Endothelial cell of hepatic sinusoid (primary cell): ENCODE results near the gene CLEC3A.
"Not testable (repeated sequence)": the region's sequence is repeated elsewhere in the genome, so short reads cannot be mapped to it uniquely, and the experiment has no call there.

ENCODE experiments used
- in situ Hi-C: cut with HindIII; loops from 2 replicates; pipeline ENCODE4 v1.10.0; 2017; ENCODE audit warnings: low sequenced_read_pairs

The CLEC3A gene

GRCh38 chr16:78022347-78023060 lies at the start of gene CLEC3A:
CLEC3A (plus strand) TSS chr16:78022548; CDS start chr16:78022627, 79 bp downstream.
- in situ Hi-C loops, result no loop called here

- in situ Hi-C loops, result loop anchor here (10.0 kb wide), 2 partner anchors 270 to 300 kb away; no protein-coding TSS in a partner anchor
These were observed 47.5 kb upstream of the CLEC3A start for GRCh38 chr16:77974883-77975282.

GRCh38 chr16:77975942-77976341 lies 46.4 kb upstream of the CLEC3A start:
- in situ Hi-C loops, result loop anchor here (10.0 kb wide), 2 partner anchors 271 to 301 kb away; no protein-coding TSS in a partner anchor

GRCh38 chr16:77977339-77977738 lies 45.0 kb upstream of the CLEC3A start:
- in situ Hi-C loops, result loop anchor here (10.0 kb wide), 2 partner anchors 273 to 303 kb away; no protein-coding TSS in a partner anchor

- in situ Hi-C loops, result no loop called here
These were observed 37.2 kb upstream of the CLEC3A start for GRCh38 chr16:77985111-77985510.

- in situ Hi-C loops, result no loop called here
These were observed 36.2 kb upstream of the CLEC3A start for GRCh38 chr16:77986011-77986740.

- in situ Hi-C loops, result no loop called here
These were observed 34.5 kb upstream of the CLEC3A start for GRCh38 chr16:77987810-77988209.

GRCh38 chr16:77989846-77990245 lies 32.5 kb upstream of the CLEC3A start:
- in situ Hi-C loops, result no loop called here

- in situ Hi-C loops, result no loop called here
These were observed 30.6 kb upstream of the CLEC3A start for GRCh38 chr16:77991701-77992100.

- in situ Hi-C loops, result not testable (repeated sequence)
These were observed 30.0 kb upstream of the CLEC3A start for GRCh38 chr16:77992381-77992780.

- in situ Hi-C loops, result no loop called here
These were observed 29.0 kb upstream of the CLEC3A start for GRCh38 chr16:77993111-77993985.

- in situ Hi-C loops, result no loop called here
These were observed 26.4 kb upstream of the CLEC3A start for GRCh38 chr16:77995843-77996455.

GRCh38 chr16:77998350-77999023 lies 23.9 kb upstream of the CLEC3A start:
- in situ Hi-C loops, result no loop called here

GRCh38 chr16:78001451-78002025 lies 20.8 kb upstream of the CLEC3A start:
- in situ Hi-C loops, result no loop called here

GRCh38 chr16:78002915-78003538 lies 19.3 kb upstream of the CLEC3A start:
- in situ Hi-C loops, result no loop called here

GRCh38 chr16:78004517-78004916 lies 17.8 kb upstream of the CLEC3A start:
- in situ Hi-C loops, result no loop called here

GRCh38 chr16:78005881-78006280 lies 16.5 kb upstream of the CLEC3A start:
- in situ Hi-C loops, result no loop called here

GRCh38 chr16:78007121-78007520 lies 15.2 kb upstream of the CLEC3A start:
- in situ Hi-C loops, result no loop called here

GRCh38 chr16:78024159-78024558 lies 1.8 kb downstream of the CLEC3A start:
- in situ Hi-C loops, result no loop called here
